Neural cell (in vitro differentiated cells): ENCODE measurements around the gene PABPC1L2A. TPM values are rescaled to one million over a fixed set of nuclear protein-coding genes. Genes with fewer than 3 reads are reported as not detected.
"Not testable (repeated sequence)": the region's sequence is repeated elsewhere in the genome, so short reads cannot be mapped to it uniquely, and the experiment has no call there.

Experiments used
- H2AFZ ChIP-seq: fragments of 200-600, 300-800 bp; sonication (generic), shearing (Covaris generic); 2 replicates; pipeline ENCODE4 v1.6.0; 2014; ENCODE audit warnings: low read depth, mild to moderate bottlenecking, antibody characterized with exemption, low read length, moderate library complexity
- H3F3A ChIP-seq: fragments of 200-600 bp; shearing (Covaris generic); 2 replicates; pipeline ENCODE4 v1.6.1; 2016; ENCODE audit warnings: mild to moderate bottlenecking, moderate library complexity, mixed read lengths, antibody characterized with exemption, low read length; ENCODE audit not compliant: insufficient read depth, poor library complexity, severe bottlenecking
- H3K27ac ChIP-seq: fragments of 200-600, 300-800 bp; sonication (generic), shearing (Covaris generic); 2 replicates; pipeline ENCODE4 v1.5.1; 2014; ENCODE audit warnings: mild to moderate bottlenecking, low read length, moderate library complexity
- H3K27me3 ChIP-seq: fragments of 300-800, 200-600 bp; sonication (generic), shearing (Covaris generic); 2 replicates; pipeline ENCODE4 v1.6.0; 2014; ENCODE audit warnings: mild to moderate bottlenecking, low read depth, low read length, moderate library complexity; ENCODE audit not compliant: insufficient read depth
- H3K36me3 ChIP-seq: fragments of 300-800, 200-600 bp; sonication (generic), shearing (Covaris generic); 2 replicates; pipeline ENCODE4 v1.5.1; 2014; ENCODE audit warnings: mild to moderate bottlenecking, antibody characterized with exemption, low read length, moderate library complexity; ENCODE audit not compliant: insufficient read depth
- H3K4me2 ChIP-seq: fragments of 300-800, 200-600 bp; sonication (generic), shearing (Covaris generic); 2 replicates; pipeline ENCODE4 v1.6.0; 2014; ENCODE audit warnings: mild to moderate bottlenecking, low read length
- H3K4me3 ChIP-seq: fragments of 300-800, 200-600 bp; sonication (generic), shearing (Covaris generic); 2 replicates; pipeline ENCODE4 v1.5.1; 2014; ENCODE audit warnings: mild to moderate bottlenecking, low read length, moderate library complexity
- H3K79me2 ChIP-seq: fragments of 200-600 bp; shearing (Covaris generic); replicated peaks from 2 replicates; pipeline ENCODE4 v1.6.0; 2014; ENCODE audit warnings: mild to moderate bottlenecking, low read length, moderate library complexity; ENCODE audit not compliant: insufficient read depth
- H3K9ac ChIP-seq: fragments of 300-800, 200-600 bp; sonication (generic), shearing (Covaris generic); 2 replicates; pipeline ENCODE4 v1.6.1; 2016; ENCODE audit warnings: mild to moderate bottlenecking, low read length, mixed read lengths
- H3K9me2 ChIP-seq: fragments of 200-600 bp; shearing (Covaris generic); 2 replicates; pipeline ENCODE4 v1.6.1; 2016; ENCODE audit warnings: mild to moderate bottlenecking, low read length, mixed read lengths; ENCODE audit not compliant: insufficient read depth
- H3K9me3 ChIP-seq: fragments of 200-600, 300-800 bp; sonication (generic), shearing (Covaris generic); 2 replicates; pipeline ENCODE4 v1.6.1; 2016; ENCODE audit warnings: mild to moderate bottlenecking, mixed run types, low read length, moderate library complexity, mixed read lengths
- H4K20me1 ChIP-seq: fragments of 200-600 bp; shearing (Covaris generic); 2 replicates; pipeline ENCODE4 v1.6.1; 2016; ENCODE audit warnings: mild to moderate bottlenecking, mixed run types; ENCODE audit not compliant: insufficient read depth
- CTCF ChIP-seq: fragments of 450-650 bp; IDR thresholded peaks from 2 replicates; pipeline ENCODE4 v1.5.1; 2014; ENCODE audit warnings: antibody characterized with exemption, mild to moderate bottlenecking, moderate library complexity; ENCODE audit not compliant: poor library complexity, severe bottlenecking
- EP300 ChIP-seq: fragments of 450-650 bp; conservative IDR thresholded peaks from 2 replicates; pipeline ENCODE4 v1.6.1; 2014; ENCODE audit warnings: antibody characterized with exemption, mild to moderate bottlenecking, moderate library complexity; ENCODE audit not compliant: poor library complexity, severe bottlenecking
- EZH2 ChIP-seq: fragments of 200-600, 300-800 bp; shearing (Covaris generic), sonication (generic); IDR thresholded peaks from 2 replicates; pipeline ENCODE4 v1.6.1; 2014; ENCODE audit warnings: antibody characterized with exemption, low read length, borderline replicate concordance, mild to moderate bottlenecking; ENCODE audit not compliant: insufficient read depth, poor library complexity, severe bottlenecking
- MXI1 ChIP-seq: fragments of 450-650 bp; conservative IDR thresholded peaks from 2 replicates; pipeline ENCODE4 v1.6.1; 2014; ENCODE audit warnings: antibody characterized with exemption, mild to moderate bottlenecking; ENCODE audit not compliant: poor library complexity, severe bottlenecking
- POLR2AphosphoS5 ChIP-seq: IDR thresholded peaks from 2 replicates; pipeline ENCODE4 v1.6.1; 2012
- RAD21 ChIP-seq: fragments of 450-650 bp; conservative IDR thresholded peaks from 2 replicates; pipeline ENCODE4 v1.6.1; 2014; ENCODE audit warnings: antibody characterized with exemption, mild to moderate bottlenecking, moderate library complexity
- REST ChIP-seq: IDR thresholded peaks from 2 replicates; pipeline ENCODE4 v1.6.1; 2012; ENCODE audit warnings: borderline replicate concordance
- SMC3 ChIP-seq: fragments of 450-650 bp; conservative IDR thresholded peaks from 2 replicates; pipeline ENCODE4 v1.6.1; 2014; ENCODE audit warnings: antibody characterized with exemption, mild to moderate bottlenecking, moderate library complexity; ENCODE audit not compliant: poor library complexity
- TAF1 ChIP-seq: IDR thresholded peaks from 2 replicates; pipeline ENCODE4 v1.6.1; 2012; ENCODE audit warnings: low read depth
- polyA plus RNA-seq: library from polyadenylated mRNA; depleted of rRNA; stranded (reverse); fragments of >200 nt; gene quantifications from 2 replicates; pipeline ENCODE4 v1.2.3, GENCODE V29; 2014

PABPC1L2A gene
- polyA plus RNA-seq, 1 donor from 2014 or later, result 0.38 TPM

- not testable (repeated sequence) for H3K27ac ChIP-seq, H4K20me1 ChIP-seq, H3K9me2 ChIP-seq, H3K9ac ChIP-seq, H2AFZ ChIP-seq, H3K9me3 ChIP-seq, H3K36me3 ChIP-seq, H3K79me2 ChIP-seq, H3K4me2 ChIP-seq, H3K27me3 ChIP-seq, H3K4me3 ChIP-seq, H3F3A ChIP-seq
Measured at GRCh38 chrX:73078597-73078996, 715 bp downstream of the PABPC1L2A start.

GRCh38 chrX:73076838-73077237, 2.5 kb downstream of the PABPC1L2A start:
- no peak overlapping the region for H3K4me3 ChIP-seq
- no peak overlapping the region for H2AFZ ChIP-seq
- TF ChIP-seq TAF1 (no peak), EZH2 (no peak), POLR2AphosphoS5 (no peak), MXI1 (no peak), EP300 (no peak), SMC3 (no peak), REST (no peak), CTCF (no peak), RAD21 (no peak)
- H3K27ac ChIP-seq, result no peak overlapping the region
- H3F3A ChIP-seq, result no peaks in the 10 kb centered on the region
- H3K4me2 ChIP-seq, result no peak overlapping the region
- no peaks in the 10 kb centered on the region for H4K20me1 ChIP-seq
- peaks cover 3% of the 10 kb centered on the region for H3K27me3 ChIP-seq
- no peaks in the 10 kb centered on the region for H3K79me2 ChIP-seq
- no peaks in the 10 kb centered on the region for H3K9me3 ChIP-seq
- H3K36me3 ChIP-seq, result no peaks in the 10 kb centered on the region
- H3K9ac ChIP-seq, result no peak overlapping the region
- no peaks in the 10 kb centered on the region for H3K9me2 ChIP-seq

- Histone ChIP-seq H3K4me2 (no peak overlapping the region), H3K79me2 (no peaks in the 10 kb centered on the region), H3F3A (no peaks in the 10 kb centered on the region), H3K36me3 (no peaks in the 10 kb centered on the region), H3K4me3 (no peak overlapping the region), H3K27ac (no peak overlapping the region), H2AFZ (no peak overlapping the region), H3K9me2 (no peaks in the 10 kb centered on the region), H3K9me3 (no peaks in the 10 kb centered on the region), H3K9ac (no peak overlapping the region), H4K20me1 (no peaks in the 10 kb centered on the region), H3K27me3 (no peaks in the 10 kb centered on the region)
- no peak for TF ChIP-seq SMC3
- TF ChIP-seq TAF1, result no peak
- TF ChIP-seq EP300, result no peak
- TF ChIP-seq EZH2, result no peak
- TF ChIP-seq CTCF, result no peak
- no peak for TF ChIP-seq MXI1
- no peak for TF ChIP-seq POLR2AphosphoS5
- no peak for TF ChIP-seq REST
Measured at GRCh38 chrX:73069365-73070035, 9.8 kb downstream of the PABPC1L2A start.
